MM.1S (cell line): Measurements from ENCODE around the gene RNASEH2A.

ENCODE experiments used
- EZH2phosphoT487 ChIP-seq: fragments of 300-600 bp; sonication (generic); IDR thresholded peaks from 2 replicates; pipeline ENCODE4 v1.6.1; 2018; ENCODE audit warnings: antibody characterized with exemption, low read length
- TF ChIP-seq, protein P1 (sequence below): fragments of 300-600 bp; sonication (generic); IDR thresholded peaks from 2 replicates; pipeline ENCODE4 v1.5.1; 2016; ENCODE audit warnings: antibody characterized with exemption, low read length, mixed read lengths

DNA sequence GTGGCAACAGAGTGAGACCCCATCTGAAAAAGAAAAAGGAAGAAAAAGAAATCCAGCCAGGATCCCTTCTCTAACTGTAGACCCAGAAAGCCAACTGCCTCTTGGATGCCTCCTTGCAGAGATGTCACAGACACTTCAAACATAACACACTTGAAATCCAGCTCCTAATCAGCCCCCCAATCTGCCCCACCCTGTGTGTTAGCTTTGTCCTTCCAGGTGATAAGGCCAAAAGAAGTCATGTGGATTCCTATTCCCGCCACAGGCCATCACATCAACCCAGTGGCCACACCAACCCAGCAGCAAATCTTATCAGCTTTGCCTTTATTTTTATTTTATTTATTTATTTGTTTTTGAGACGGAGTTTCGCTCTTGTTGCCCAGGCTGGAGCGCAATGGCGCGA lies 46.7 kb upstream of the RNASEH2A start:
- TF ChIP-seq, protein P1, sequence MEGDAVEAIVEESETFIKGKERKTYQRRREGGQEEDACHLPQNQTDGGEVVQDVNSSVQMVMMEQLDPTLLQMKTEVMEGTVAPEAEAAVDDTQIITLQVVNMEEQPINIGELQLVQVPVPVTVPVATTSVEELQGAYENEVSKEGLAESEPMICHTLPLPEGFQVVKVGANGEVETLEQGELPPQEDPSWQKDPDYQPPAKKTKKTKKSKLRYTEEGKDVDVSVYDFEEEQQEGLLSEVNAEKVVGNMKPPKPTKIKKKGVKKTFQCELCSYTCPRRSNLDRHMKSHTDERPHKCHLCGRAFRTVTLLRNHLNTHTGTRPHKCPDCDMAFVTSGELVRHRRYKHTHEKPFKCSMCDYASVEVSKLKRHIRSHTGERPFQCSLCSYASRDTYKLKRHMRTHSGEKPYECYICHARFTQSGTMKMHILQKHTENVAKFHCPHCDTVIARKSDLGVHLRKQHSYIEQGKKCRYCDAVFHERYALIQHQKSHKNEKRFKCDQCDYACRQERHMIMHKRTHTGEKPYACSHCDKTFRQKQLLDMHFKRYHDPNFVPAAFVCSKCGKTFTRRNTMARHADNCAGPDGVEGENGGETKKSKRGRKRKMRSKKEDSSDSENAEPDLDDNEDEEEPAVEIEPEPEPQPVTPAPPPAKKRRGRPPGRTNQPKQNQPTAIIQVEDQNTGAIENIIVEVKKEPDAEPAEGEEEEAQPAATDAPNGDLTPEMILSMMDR = no peak
- no peak for TF ChIP-seq EZH2phosphoT487
